HG03558 (cell line): ENCODE measurements around the gene COL4A6.

Source experiments
- ATAC-seq: cut with Tn5 transposase; IDR thresholded peaks from one replicate; pipeline ENCODE4 v1.9.1; 2021; ENCODE audit warnings: moderate number of reproducible peaks; ENCODE audit not compliant: unreplicated experiment; ENCODE audit errors: extremely low read depth

The COL4A6 gene

DNA sequence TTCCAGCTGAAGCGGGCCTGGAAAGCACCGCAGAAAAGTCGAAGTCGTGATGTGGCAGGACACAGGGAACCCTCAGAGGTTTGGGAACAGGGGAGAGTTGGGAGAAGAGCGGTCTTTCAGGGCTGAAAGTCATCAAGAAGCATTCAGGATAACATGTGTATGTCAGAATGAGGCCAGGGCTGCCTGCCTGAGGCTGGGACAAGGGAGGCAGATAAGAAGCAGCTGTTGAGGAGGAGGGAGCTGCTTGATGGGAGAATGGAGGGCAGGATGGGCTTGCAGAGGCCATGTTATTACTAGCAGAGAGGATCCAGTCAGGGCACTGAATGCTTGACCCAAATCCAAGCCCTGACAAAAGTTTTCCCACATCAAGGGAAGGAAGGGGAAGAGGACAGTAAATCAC is 214.6 kb downstream of the COL4A6 start:
- no peak for ATAC-seq

DNA sequence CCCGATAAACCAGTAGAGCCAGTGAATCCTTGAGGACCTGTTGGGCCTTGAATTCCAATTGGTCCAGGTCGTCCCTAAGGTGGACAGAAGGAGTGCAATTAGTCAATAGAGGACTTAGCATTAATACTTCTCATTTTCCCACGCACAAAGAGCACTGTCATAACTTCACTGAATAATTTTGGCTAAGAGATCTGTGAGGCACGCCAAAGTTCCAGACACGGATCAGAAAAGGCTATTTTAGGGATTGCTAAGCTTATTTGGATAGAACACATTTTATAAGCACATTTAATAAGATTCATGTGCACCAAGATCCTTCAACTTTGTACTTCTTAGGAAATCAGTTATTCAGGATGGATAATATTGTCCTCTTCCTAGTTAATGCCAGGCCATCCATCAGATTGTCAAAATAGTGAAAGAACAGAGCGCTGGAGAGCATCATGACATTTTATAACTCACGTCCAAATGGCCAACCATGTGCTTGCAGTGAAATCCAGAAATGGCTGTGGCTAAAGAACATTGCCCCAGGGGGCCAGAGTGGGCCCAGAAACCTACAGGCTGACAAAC is 216.8 kb downstream of the COL4A6 start:
- ATAC-seq, result no peak

DNA sequence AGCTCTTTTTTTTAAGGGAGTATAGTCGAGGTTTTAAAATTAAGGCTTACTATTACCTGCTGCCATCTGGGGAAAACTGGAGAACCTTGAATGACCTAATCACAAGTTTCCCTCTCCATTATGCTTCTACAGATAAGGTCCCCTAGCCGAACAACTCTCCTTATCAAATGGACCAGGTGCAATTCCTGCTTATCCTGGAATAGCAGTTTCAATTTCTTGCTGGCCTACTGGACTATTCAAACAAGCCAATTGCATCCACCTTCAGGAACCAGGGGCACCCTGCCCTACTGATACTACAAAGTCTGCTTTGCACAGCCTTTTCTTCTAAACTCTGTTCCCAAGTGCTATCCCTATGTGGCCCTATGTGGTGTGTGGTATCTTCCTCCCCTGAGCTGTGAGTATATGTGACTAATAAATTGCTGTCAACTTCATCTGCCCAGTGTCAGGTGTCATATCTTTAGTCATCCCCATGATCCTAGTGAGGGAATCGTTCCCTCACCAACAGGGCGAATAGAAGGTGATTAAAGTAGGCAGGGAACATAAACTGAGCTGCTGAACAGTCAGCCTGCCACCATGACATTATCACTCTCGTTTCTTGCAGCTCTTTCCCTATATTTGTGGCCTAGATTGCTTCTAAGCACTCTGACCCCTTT is 218.1 kb downstream of the COL4A6 start:
- no peak for ATAC-seq

DNA sequence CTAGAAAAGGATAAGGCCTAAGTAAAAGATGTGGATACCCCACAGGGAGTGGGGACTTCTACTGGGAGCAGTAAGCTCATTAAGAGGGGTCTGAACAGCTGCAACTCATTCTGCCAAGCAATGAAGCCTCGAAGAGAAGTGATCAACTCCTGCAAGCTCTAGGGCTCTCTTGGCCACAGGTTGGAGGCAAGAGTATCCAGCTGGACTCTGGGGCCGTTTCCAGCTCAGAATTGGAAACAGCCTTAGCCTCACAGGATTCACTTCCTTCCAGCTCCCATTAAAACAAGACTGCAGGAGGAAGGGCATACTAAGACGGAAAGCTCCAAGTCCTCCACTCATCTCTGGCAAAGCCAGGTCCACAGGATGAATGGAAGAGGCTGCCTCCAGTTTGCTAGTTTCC is 220.3 kb downstream of the COL4A6 start:
- ATAC-seq, result no peak

DNA sequence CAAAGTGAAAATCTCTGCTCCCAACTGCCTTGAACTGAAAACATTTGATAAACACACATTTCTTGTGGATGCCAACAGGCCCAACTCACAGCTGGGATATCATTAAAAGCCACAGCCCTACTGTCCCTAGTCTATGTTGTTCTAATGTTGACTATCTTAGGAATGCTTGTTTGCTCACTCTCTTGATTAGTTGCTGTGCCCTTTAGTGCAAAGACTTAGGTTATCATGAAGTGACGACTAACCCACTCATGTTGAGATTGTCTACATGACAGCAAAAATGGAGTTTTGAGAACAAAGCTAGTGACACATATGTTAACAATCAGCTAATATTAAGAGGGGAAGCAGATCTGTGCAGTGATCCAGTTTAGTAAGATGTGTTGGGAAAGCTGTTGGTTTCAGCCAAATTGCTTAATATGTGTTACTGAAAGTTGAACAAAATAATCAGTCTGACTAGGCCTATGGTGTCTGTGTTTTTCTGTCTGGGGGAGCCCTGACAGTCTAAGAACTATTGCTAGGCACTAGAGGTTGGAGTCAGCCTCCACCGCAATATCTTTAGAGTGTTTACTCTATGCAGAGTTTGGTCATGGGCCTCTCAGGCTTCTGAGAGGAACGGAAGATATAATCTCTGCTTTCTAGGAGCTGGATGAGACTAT is 221.2 kb downstream of the COL4A6 start:
- no peak for ATAC-seq

DNA sequence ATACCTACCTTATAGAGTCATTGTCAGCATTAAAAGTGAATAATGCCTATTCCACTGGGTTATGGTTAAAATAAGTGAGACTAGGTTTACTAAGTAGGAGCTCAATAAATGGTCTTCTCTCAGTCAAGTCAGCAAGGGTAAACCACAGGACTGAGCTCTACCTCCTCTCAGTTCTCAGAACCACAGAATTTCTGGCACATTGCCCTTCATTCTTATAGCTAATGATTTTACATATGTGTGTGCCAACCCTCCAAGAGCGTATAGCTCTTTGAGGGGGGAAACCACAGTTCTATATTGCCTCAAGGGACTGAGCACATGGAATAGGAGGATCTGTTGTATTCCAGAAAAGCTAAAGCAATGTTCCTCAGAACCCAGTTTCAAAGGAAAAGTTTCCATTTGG is 221.8 kb downstream of the COL4A6 start:
- no peak for ATAC-seq

DNA sequence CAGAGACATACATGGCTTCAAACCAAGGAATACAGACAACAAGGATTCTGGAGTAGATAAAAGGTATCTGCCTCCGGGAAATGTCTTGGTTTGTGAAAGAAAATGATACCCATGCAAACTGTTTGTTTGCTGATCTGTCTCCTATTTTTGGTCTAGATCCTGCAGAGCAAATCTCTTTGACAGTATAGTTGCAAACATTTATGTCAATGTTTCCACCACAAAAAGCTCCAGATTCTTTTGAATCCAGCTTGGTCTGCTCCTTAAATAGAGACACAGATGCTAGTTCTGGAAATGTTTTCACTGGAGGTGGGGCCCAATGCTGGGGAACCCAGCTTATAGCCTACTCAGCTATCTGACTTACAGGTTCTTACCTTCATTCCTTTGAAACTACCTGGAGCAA is 226.9 kb downstream of the COL4A6 start:
- no peak for ATAC-seq

DNA sequence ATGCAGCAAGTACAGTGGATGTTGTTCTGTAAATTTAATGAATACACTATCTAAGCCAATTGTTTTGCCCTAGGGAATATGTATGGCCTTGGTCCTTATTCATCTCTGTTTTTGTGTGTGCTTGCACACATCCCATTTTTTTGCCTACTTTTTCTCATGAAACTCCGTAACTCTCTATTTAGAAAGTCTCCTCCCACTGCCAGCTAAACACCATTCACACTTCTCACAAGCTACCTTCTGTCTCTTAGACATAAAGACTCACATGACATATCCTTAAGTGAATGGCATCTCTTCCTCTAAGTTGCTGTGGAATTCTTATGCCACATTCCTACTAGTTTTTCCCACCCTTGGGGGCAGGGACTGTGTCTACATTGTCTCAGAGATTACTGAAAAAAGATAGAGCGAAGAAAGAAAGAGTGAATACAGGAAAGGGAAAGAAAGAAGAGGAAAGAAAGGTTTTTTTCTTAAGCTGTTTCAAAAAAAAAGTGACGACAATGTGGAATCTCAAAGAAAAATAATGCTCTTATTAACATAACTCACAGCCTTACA is 229.1 kb downstream of the COL4A6 start:
- ATAC-seq, result no peak

DNA sequence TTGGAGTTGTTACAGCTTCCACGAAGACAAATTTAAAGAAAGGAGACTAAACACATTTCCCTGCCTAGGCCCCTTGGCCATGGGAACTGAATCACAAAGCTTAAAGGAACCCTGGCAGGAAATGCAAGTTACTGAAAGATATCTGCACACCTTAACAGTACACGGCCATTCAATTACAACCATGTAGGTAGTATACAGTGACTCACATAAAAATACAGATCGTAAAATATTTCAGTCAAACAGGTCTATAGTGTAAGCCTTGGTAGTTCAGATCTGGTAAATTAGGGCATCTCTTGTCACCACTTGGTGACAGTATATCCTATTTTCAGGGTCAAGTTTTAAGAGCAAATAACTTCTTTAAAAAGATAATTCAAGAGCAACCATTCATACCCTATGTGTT is 234.7 kb downstream of the COL4A6 start:
- no peak for ATAC-seq

DNA sequence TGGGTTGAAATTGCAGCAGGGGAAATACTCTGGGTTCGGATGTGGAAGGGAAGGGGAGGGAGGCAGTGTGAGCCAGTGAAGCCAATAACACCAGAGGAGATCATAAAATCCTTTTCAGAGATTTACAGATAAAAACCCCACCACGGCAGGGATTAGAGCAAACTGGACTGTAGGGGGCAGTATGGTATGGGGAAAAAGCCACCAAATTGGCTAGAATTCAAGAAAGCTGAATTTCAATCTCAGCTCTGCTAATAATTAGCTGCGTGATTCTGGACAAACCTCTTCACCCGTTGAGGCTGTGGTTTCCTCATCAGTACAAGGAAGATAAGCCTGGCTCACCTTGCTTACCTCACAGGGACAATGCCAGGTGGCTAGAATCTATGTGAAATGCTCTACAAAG is 238.5 kb downstream of the COL4A6 start:
- no peak for ATAC-seq

DNA sequence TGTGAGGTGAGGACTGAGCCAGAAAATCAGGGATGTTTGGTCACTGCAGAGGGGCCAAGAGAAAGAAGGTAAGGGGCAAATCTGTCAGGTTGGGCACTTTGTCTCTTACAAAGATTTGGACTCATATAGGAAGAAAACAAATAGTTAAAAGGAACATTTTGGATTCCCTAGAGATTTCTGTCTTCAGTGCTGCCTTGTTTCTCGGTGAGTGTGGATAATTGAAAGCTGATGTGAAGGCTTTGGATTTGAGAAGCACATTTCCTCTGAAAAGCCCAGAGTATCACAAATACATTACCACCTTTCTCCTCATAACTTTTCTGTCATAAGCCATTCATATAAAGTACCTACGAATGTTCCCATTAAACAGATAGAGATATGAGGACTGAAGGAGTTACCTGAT is 239.2 kb downstream of the COL4A6 start:
- ATAC-seq, result no peak

DNA sequence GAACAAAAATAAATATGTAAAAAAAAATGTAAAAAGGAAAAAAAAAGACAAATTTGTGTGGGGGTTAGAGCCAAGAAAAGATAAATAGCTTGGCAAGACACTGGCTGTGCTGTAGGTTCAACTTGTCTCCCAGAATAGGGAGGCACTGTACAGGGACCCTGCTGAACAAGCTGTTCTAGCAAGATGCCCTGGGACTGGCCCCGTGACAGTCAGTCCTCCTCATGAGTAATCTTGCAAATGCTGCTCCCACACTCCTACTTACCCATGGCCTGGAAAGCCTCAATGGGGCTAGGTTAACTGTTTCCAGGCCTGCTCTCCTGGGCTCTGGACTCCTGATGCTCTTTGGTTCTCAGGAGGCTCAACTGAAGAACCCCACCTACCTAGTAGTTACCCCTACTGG is 239.8 kb downstream of the COL4A6 start:
- no peak for ATAC-seq

DNA sequence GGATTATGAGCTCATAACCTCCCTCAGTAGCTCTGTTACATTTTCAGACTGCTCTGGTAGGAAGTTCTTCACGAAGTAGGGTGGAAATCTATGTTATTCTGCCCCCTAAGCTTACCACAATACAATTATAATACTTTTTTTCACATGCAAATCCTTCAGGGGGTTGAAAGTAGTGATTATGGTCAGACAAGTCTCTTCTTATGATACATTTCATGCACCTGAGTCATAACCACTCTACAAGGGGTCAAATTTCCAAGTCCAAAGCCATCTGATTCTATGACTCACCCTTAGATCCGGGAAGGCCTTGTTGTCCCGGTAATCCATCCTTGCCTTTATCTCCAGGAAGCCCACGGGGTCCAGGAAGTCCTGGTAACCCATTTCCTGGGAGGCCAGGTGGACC is 251.4 kb downstream of the COL4A6 start:
- no peak for ATAC-seq

DNA sequence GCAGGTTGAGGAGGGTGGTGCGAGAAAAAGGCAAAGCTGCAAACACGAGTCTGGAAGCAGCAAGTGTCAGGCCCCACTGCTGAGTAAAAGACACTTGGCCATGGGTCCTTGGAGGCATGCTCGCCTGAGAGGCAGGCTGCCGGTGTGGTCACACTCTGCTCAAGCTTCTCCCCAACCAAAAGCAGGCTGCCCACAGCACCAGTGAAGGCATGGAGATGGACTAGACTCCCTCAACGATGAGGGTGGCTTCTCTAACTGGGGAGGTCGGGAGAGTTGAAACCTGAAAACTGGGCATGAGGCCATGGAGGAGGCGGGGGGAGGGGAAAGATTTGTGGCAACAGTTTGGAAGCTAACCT is 260.1 kb downstream of the COL4A6 start:
- no peak for ATAC-seq

DNA sequence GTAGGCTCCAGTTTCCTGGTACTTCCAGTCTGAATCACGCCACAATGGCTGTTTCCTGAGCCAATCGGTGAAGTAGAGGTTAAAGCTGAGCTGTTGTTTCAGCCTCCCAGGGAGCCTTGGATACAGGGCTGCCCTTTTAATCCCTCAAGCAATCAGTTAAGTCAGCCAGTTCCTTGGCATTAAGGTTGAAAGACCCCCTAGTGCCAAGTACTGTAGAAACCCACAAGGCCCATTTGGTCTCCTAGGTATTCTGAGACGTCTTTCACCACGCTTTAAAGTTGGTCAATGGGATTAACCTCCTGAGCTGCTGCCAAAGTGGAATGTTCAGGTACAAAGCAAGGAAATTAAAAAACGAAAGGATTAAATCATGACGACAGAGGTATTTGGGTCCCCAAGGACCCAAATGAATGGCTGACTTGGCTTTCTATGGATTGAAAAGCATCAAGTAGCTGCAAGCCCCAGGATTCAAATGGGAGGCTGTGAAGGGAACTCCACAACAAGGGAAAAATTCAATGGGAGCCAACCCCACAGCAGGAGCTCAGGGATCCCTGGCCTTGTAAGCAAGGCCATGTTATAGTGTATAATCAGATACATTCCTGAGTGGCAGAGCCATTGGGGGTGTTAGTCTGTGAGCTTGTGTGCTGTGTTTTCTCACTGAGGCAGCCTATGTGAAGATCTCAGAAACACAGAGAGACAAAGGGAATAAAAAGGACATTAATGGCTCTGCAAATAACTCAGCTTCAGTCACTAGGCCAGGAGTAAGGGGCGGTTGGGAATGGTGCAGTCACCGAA is 260.7 kb downstream of the COL4A6 start:
- ATAC-seq, result no peak

DNA sequence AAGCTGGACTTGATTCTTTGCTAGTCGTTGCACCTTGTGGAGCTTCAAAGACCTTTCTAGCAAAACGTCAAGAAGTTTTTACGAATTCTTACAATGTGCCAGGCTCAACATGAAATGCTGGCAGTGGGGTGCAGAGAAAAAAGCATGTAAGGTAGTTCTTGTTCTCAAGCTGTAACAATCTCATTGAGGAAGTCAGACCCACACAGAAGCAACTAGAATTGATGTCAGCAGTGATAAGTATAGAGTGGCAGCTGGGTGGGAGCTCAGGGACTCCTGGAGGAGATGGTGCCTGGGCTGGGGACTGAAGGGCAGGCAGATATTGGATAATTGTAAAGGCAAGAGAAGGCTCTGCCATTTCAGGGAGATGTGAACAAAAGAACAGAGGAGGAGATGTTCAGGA is 264.3 kb downstream of the COL4A6 start:
- ATAC-seq, result no peak

DNA sequence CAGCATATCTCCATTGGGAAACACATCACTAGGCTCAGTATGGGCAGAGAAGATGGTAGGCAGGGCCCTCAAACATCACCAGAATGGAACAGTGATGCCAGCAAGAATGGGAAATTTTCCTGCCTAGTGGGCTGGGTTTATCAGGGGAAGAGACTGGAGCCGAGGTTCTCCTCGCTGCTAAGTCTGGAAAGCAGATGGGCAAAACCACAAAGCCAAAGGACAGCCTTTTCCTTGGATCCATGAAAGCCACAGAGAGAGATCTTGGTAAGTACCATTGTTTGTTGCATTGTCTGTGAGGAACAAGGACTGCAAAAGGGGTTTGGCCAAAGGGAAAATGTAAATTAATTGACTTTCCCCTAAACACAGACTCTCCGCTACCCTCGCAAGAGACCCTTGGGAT is 266.6 kb downstream of the COL4A6 start:
- ATAC-seq, result no peak

DNA sequence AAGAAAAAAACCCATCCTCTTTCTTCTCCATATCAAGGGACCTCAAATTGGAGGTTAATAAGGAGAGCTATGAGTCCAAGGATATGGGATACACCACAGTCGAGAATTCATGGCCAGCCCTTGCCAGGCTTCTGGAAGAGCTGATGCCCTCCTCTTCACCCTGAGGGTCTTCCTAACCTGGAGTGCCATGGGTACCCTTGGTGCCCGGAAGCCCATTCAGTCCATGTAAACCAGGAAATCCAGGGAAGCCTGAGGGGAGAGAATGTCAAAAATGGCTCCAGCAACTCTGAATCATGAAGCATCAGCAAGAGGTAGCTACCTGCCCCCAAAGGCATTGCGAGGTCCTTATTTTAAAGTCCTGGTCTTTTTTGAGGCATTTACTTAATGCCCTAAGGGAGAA is 268.5 kb downstream of the COL4A6 start:
- no peak for ATAC-seq

DNA sequence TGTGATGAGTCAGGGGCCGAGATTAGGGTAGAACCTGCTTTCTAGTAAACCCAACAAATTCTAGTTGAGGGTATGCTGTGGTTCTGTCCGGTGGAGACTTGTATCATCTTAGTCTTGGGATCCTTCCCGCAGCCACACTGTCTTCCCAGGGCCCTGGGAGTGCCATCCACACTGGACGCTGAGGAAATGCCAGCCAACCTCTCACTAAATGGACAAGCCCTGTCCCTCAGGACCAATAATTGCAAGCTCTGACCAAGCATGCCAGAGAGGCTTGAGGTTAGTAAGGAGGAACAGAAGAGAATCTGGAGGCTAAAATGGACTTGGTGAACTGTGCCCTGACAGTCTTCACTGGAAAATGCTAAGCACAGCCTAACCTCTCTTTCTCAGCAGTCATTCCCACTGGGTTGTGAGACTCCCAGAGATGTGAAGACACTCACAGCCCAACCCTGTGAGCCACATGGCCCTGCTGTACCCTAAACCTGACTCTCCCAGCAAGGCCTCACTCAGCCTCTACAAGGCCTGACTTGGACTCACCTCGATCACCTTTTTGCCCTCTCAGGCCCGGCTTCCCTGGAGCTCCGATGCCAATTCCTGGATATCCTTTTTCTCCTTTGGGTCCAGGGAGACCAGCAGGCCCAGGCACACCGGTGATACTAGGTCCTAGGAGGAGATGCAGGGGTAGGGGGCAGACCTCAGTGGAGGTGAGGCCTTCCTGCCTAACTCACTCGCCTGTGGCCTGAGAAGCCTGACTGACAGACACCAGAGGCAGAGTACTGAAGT is 269.1 kb downstream of the COL4A6 start:
- ATAC-seq, result no peak

DNA sequence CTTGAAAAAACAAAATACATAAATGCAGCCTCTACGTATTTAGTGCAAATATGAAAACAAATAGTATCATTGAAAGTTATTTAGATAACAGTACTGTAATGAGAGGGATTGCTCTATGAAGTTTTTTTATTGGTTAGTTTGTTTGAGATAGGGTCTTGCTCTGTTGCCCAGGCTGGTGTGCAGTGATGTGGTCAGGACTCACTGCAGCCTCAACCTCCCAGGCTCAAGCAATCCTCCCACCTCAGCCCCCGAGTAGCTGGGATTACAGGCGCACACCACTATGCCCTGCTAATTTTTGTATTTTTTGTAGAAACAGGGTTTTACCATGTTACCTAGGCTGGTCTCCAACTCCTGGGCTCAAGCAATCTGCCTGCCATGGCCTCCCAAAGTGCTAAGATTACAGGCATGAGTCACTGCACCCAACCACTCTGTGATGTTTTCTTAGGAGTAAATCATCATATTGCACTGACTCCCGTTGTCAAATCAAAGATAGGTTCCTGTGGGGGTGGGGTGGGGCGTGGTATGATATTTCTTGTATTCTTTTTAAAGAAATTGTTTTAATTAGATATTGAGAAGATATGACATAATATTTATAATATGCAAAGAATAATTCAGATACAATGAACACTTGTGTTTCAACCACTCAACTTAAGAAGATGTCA is 270.9 kb downstream of the COL4A6 start:
- ATAC-seq, result no peak
